HepG2 (cell line): ENCODE measurements around the gene RABGAP1L. TPM values are rescaled to one million over a fixed set of nuclear protein-coding genes. Genes with fewer than 3 reads are reported as not detected.

Experiments
- ADNP ChIP-seq: sonication (generic); formaldehyde crosslinking; IDR thresholded peaks from 2 replicates; pipeline ENCODE4 v1.4.0; 2020; ENCODE audit warnings: missing genetic modification reagents
- ATF5 ChIP-seq: sonication (generic); formaldehyde crosslinking; IDR thresholded peaks from 2 replicates; pipeline ENCODE4 v1.4.0; 2020; ENCODE audit warnings: mild to moderate bottlenecking, low read depth, missing genetic modification reagents
- BCL6 ChIP-seq: IDR thresholded peaks from 2 replicates; pipeline ENCODE4 v1.6.1; 2016; ENCODE audit warnings: missing genetic modification reagents, missing compliant biosample characterization
- DPF2 ChIP-seq: sonication (generic); formaldehyde crosslinking; IDR thresholded peaks from 2 replicates; pipeline ENCODE4 v1.4.0; 2020; ENCODE audit warnings: mild to moderate bottlenecking, low read depth, missing genetic modification reagents, borderline replicate concordance
- HOMEZ ChIP-seq: IDR thresholded peaks from 2 replicates; pipeline ENCODE4 v1.6.1; 2016; ENCODE audit warnings: low read depth
- KLF6 ChIP-seq: IDR thresholded peaks from 2 replicates; pipeline ENCODE4 v1.8.0; 2016; ENCODE audit warnings: missing biosample characterization, missing genetic modification reagents
- MIER3 ChIP-seq: IDR thresholded peaks from 2 replicates; pipeline ENCODE4 v1.6.1; 2016; ENCODE audit warnings: missing compliant biosample characterization, borderline replicate concordance
- MTA1 ChIP-seq: sonication (generic); formaldehyde crosslinking; IDR thresholded peaks from 2 replicates; pipeline ENCODE4 v1.4.0; 2020; ENCODE audit warnings: missing genetic modification reagents, mild to moderate bottlenecking, borderline replicate concordance
- SNAPC4 ChIP-seq: sonication (generic); formaldehyde crosslinking; IDR thresholded peaks from 2 replicates; pipeline ENCODE4 v1.4.0; 2020; ENCODE audit warnings: mild to moderate bottlenecking, missing genetic modification reagents
- ZNF205 ChIP-seq: IDR thresholded peaks from 2 replicates; pipeline ENCODE4 v1.6.1; 2018; ENCODE audit warnings: missing biosample characterization, missing genetic modification reagents
- ZNF432 ChIP-seq: sonication (generic); formaldehyde crosslinking; IDR thresholded peaks from 2 replicates; pipeline ENCODE4 v1.5.0; 2020; ENCODE audit warnings: missing genetic modification reagents, mild to moderate bottlenecking, borderline replicate concordance
- ZNF512B ChIP-seq: sonication (generic); formaldehyde crosslinking; IDR thresholded peaks from 2 replicates; pipeline ENCODE4 v1.5.1; 2020; ENCODE audit warnings: missing genetic modification reagents, mild to moderate bottlenecking, borderline replicate concordance
- ZNF687 ChIP-seq: sonication (generic); formaldehyde crosslinking; IDR thresholded peaks from 2 replicates; pipeline ENCODE4 v1.5.1; 2020; ENCODE audit warnings: mild to moderate bottlenecking, missing genetic modification reagents, moderate library complexity
- ZNF768 ChIP-seq: sonication (generic); formaldehyde crosslinking; IDR thresholded peaks from 2 replicates; pipeline ENCODE4 v1.4.0; 2020; ENCODE audit warnings: missing genetic modification reagents
- ZNF883 ChIP-seq: sonication (generic); formaldehyde crosslinking; IDR thresholded peaks from 2 replicates; pipeline ENCODE4 v1.5.1; 2020; ENCODE audit warnings: mild to moderate bottlenecking, missing genetic modification reagents; ENCODE audit errors: not compliant biosample characterization
- polyA plus RNA-seq, 8 experiments: library from polyadenylated mRNA; depleted of rRNA in 3 of 8; stranded (reverse) in 7 of 8; unstranded in 1 of 8; fragments of >200 nt; fragmentation: Illumina TruSeq in 4 of 8; extraction: Trizol in 4 of 8; gene quantifications; 2 replicates each; pipeline versions ENCODE4 v1.2.1 to v1.2.3, GENCODE V29; 2011 to 2016; ENCODE audit warnings: low read depth in 4 of 8, missing spikeins in 1 of 8, mixed read lengths in 1 of 8; ENCODE audit not compliant: insufficient read depth in 1 of 8
- total RNA-seq, 5 experiments: library from RNA; depleted of rRNA; stranded (reverse); fragments of >200 nt; fragmentation: Illumina TruSeq; extraction: Trizol; gene quantifications; 2 replicates each; pipeline ENCODE4 v1.2.3, GENCODE V29; 2016; ENCODE audit warnings: low read depth in 1 of 5

The RABGAP1L gene
- total and polyA plus RNA-seq, 2 of the 13 experiments (the other 11 are each of a cell fraction or from before 2014, with no cell fraction given), result 7.9 to 22.6 TPM

GRCh38 chr1:174666248-174666647, 506.9 kb downstream of the RABGAP1L start (continued):
- TF ChIP-seq BCL6 (peak; percentile 81), MTA1 (CRISPR knock-in tag) (no peak), ZNF883 (CRISPR knock-in tag) (no peak), ZNF512B (no peak), ZNF205 (CRISPR knock-in tag) (peak; percentile 35; the same call in 1 of the 2 replicates), ADNP (CRISPR knock-in tag) (no peak), DPF2 (peak; percentile 85; the same call in 1 of the 2 replicates), ZNF432 (CRISPR knock-in tag) (no peak), ZNF768 (CRISPR knock-in tag) (no peak), SNAPC4 (CRISPR knock-in tag) (no peak), ZNF687 (CRISPR knock-in tag) (no peak), MIER3 (CRISPR knock-in tag) (peak; percentile 73; the same call in 1 of the 2 replicates), HOMEZ (CRISPR knock-in tag) (peak; percentile 91), KLF6 (CRISPR knock-in tag) (0 out of 2 replicates have a peak, but pooled peaks have one; percentile 21), ATF5 (no peak)
